ENCODE measurements around the gene DLL3. TPM values are rescaled to one million over a fixed set of nuclear protein-coding genes. Genes with fewer than 3 reads are reported as not detected.

The DLL3 gene
- total and polyA plus RNA-seq, 4 donors: not detected

DNA sequence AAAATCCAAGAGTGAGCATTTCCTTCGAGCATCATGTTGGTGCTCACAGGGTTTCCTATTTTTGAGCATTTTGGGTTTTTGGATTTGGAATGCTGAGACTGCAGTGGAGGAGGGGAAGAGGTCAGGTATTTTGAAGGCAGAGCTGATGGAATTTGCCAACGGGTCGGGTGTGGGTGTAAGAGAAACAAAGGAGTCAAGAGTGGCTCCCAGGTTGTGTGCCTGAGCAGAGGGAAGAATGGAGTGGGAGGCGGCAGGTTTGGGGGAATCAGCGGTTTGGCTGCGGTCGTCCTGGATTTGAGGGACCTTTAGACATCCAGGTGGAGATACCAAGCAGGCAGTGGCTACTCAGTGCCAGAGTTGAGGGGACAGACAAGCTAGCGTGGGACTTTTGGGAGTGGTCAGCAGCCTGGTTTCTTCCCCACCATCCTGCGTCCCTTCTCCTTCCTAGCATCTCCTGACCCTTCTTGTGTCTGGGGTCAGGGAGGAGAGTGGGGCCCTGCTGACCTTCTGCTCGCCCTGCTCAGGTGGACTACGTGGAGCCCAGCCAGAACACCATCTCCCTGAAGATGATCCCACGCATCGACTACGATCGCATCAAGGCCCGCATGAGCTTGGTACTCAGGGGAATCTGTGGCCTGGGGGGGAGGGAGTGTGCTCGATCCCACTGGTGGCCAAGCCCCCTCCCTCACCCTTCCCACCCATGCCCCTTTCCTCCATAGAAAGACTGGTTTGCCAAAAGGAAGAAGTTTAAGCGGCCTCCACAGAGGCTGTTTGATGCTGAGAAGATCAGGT lies 32.6 kb upstream of the DLL3 start:
- H3K9ac ChIP-seq (ENCODE audit: low read depth in 1 of 2, low read length in 2 of 2): no peak overlapping the region
- TF ChIP-seq, protein P1, sequence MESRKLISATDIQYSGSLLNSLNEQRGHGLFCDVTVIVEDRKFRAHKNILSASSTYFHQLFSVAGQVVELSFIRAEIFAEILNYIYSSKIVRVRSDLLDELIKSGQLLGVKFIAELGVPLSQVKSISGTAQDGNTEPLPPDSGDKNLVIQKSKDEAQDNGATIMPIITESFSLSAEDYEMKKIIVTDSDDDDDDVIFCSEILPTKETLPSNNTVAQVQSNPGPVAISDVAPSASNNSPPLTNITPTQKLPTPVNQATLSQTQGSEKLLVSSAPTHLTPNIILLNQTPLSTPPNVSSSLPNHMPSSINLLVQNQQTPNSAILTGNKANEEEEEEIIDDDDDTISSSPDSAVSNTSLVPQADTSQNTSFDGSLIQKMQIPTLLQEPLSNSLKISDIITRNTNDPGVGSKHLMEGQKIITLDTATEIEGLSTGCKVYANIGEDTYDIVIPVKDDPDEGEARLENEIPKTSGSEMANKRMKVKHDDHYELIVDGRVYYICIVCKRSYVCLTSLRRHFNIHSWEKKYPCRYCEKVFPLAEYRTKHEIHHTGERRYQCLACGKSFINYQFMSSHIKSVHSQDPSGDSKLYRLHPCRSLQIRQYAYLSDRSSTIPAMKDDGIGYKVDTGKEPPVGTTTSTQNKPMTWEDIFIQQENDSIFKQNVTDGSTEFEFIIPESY (IDR thresholded peaks at IDR 0.05): no peak
- TF ChIP-seq, protein P2, sequence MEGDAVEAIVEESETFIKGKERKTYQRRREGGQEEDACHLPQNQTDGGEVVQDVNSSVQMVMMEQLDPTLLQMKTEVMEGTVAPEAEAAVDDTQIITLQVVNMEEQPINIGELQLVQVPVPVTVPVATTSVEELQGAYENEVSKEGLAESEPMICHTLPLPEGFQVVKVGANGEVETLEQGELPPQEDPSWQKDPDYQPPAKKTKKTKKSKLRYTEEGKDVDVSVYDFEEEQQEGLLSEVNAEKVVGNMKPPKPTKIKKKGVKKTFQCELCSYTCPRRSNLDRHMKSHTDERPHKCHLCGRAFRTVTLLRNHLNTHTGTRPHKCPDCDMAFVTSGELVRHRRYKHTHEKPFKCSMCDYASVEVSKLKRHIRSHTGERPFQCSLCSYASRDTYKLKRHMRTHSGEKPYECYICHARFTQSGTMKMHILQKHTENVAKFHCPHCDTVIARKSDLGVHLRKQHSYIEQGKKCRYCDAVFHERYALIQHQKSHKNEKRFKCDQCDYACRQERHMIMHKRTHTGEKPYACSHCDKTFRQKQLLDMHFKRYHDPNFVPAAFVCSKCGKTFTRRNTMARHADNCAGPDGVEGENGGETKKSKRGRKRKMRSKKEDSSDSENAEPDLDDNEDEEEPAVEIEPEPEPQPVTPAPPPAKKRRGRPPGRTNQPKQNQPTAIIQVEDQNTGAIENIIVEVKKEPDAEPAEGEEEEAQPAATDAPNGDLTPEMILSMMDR (IDR thresholded peaks at IDR 0.05; ENCODE audit: low read depth, low read length, missing input control): no peak
- no peak for TF ChIP-seq FOXA2 (IDR thresholded peaks at IDR 0.05)
- TF ChIP-seq SP1 (IDR thresholded peaks at IDR 0.05): no peak
- TF ChIP-seq, protein P3, sequence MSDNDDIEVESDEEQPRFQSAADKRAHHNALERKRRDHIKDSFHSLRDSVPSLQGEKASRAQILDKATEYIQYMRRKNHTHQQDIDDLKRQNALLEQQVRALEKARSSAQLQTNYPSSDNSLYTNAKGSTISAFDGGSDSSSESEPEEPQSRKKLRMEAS (IDR thresholded peaks at IDR 0.05): no peak
- no peak for TF ChIP-seq NR2F2 (IDR thresholded peaks at IDR 0.05)
- H3K4me1 ChIP-seq (ENCODE audit: control insufficient read depth in 4 of 4, insufficient read depth in 4 of 4, low read length in 3 of 4): no peaks in the 10 kb centered on the region
- H3K36me3 ChIP-seq (ENCODE audit: control insufficient read depth in 4 of 4, insufficient read depth in 3 of 4, low read depth in 1 of 4, low read length in 3 of 4): peaks cover 35 to 83% (median 62%) of the 10 kb centered on the region in 4 donors
- no peaks in the 10 kb centered on the region for H3K27me3 ChIP-seq (ENCODE audit: control insufficient read depth in 4 of 4, insufficient read depth in 4 of 4, low read length in 3 of 4)
- WGBS: 98% methylated on average over 18 of the region's 18 CpGs
- DNase-seq (ENCODE audit: low spot score): no peak
- H3K27ac ChIP-seq (ENCODE audit: low read depth in 1 of 2, low read length in 2 of 2): no peak overlapping the region
- no peaks in the 10 kb centered on the region for H3K9me3 ChIP-seq (ENCODE audit: control insufficient read depth in 4 of 4, low read length in 3 of 4)
- H3K4me3 ChIP-seq (ENCODE audit: low read depth in 1 of 3, low read length in 3 of 3): no peak overlapping the region

DNA sequence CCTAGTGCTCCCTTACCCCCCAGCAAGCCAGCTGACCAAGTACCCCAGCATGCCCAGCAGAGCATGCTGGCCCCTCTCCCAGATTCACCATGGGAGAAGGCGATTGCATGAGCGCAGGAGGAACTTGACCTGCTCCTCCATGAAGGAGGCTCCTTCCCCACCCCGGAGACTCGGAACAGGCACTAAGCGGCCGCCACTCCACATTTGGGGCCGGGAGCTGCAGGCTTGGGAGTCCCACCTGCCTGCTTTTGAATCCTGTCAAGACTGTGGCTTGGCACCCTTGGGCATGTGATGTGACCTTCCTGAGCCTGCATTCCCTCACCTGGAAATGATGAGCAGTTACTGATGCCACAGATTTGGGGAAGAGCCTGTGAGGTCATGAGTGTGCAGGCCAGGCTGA lies 30.8 kb upstream of the DLL3 start:
- no peak overlapping the region for H3K9ac ChIP-seq (ENCODE audit: low read depth in 1 of 2, low read length in 2 of 2)
- no peak overlapping the region for H3K4me3 ChIP-seq (ENCODE audit: low read depth in 1 of 3, low read length in 3 of 3)
- H3K36me3 ChIP-seq (ENCODE audit: control insufficient read depth in 4 of 4, insufficient read depth in 3 of 4, low read depth in 1 of 4, low read length in 3 of 4): peaks cover 43 to 94% (median 72%) of the 10 kb centered on the region in 4 donors
- no peaks in the 10 kb centered on the region for H3K9me3 ChIP-seq (ENCODE audit: control insufficient read depth in 4 of 4, low read length in 3 of 4)
- H3K27ac ChIP-seq (ENCODE audit: low read depth in 1 of 2, low read length in 2 of 2): no peak overlapping the region
- WGBS: 95% methylated on average over 7 of the region's 7 CpGs
- H3K27me3 ChIP-seq (ENCODE audit: control insufficient read depth in 4 of 4, insufficient read depth in 4 of 4, low read length in 3 of 4): no peaks in the 10 kb centered on the region
- no peak for DNase-seq (ENCODE audit: low spot score)
- TF ChIP-seq, protein P2 (IDR thresholded peaks at IDR 0.05; ENCODE audit: low read depth, low read length, missing input control): no peak
- no peak for TF ChIP-seq YY1 (IDR thresholded peaks at IDR 0.05)
- no peak for TF ChIP-seq RAD21 (IDR thresholded peaks at IDR 0.05)
- TF ChIP-seq, protein P4, sequence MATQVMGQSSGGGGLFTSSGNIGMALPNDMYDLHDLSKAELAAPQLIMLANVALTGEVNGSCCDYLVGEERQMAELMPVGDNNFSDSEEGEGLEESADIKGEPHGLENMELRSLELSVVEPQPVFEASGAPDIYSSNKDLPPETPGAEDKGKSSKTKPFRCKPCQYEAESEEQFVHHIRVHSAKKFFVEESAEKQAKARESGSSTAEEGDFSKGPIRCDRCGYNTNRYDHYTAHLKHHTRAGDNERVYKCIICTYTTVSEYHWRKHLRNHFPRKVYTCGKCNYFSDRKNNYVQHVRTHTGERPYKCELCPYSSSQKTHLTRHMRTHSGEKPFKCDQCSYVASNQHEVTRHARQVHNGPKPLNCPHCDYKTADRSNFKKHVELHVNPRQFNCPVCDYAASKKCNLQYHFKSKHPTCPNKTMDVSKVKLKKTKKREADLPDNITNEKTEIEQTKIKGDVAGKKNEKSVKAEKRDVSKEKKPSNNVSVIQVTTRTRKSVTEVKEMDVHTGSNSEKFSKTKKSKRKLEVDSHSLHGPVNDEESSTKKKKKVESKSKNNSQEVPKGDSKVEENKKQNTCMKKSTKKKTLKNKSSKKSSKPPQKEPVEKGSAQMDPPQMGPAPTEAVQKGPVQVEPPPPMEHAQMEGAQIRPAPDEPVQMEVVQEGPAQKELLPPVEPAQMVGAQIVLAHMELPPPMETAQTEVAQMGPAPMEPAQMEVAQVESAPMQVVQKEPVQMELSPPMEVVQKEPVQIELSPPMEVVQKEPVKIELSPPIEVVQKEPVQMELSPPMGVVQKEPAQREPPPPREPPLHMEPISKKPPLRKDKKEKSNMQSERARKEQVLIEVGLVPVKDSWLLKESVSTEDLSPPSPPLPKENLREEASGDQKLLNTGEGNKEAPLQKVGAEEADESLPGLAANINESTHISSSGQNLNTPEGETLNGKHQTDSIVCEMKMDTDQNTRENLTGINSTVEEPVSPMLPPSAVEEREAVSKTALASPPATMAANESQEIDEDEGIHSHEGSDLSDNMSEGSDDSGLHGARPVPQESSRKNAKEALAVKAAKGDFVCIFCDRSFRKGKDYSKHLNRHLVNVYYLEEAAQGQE (IDR thresholded peaks at IDR 0.05): no peak
- TF ChIP-seq, protein P3 (IDR thresholded peaks at IDR 0.05): no peak
- TF ChIP-seq EGR1 (IDR thresholded peaks at IDR 0.05; ENCODE audit: low read depth in 2 of 2): no peak
- no peaks in the 10 kb centered on the region for H3K4me1 ChIP-seq (ENCODE audit: control insufficient read depth in 4 of 4, insufficient read depth in 4 of 4, low read length in 3 of 4)

All from liver (tissue), 9 donors.